Psoas muscle (tissue), 8 donors: Measurements from ENCODE around the gene TP53I11. TPM values are rescaled to one million over a fixed set of nuclear protein-coding genes. Genes with fewer than 3 reads are reported as not detected.

ENCODE experiments used
- ATAC-seq, 4 donors: fragments of 200-7000 bp; cut with Tn5 transposase; one replicate each; pipeline ENCODE4 v1.9.1; 2020; ENCODE audit warnings: moderate library complexity in 3 of 4, mild to moderate bottlenecking in 2 of 4
- DNase-seq, 2 donors: peaks; one replicate each; pipeline ENCODE4 v3.0.0-alpha.2; 2020
- H3K27ac ChIP-seq: fragments of 200-600 bp; one replicate; pipeline ENCODE4 v1.8.0; 2022
- H3K27me3 ChIP-seq, 3 donors: fragments of 200-600 bp in 1 of 3; one replicate each; pipeline versions ENCODE4 v1.6.1 to v1.8.0; 2013 to 2022; ENCODE audit warnings: low read length in 2 of 3, mild to moderate bottlenecking in 2 of 3, moderate library complexity in 1 of 3; ENCODE audit not compliant: insufficient read depth in 3 of 3
- H3K36me3 ChIP-seq, 2 donors: fragments of 200-600 bp in 1 of 2; one replicate each; pipeline versions ENCODE4 v1.6.1 to v1.8.0; 2013 to 2022; ENCODE audit warnings: low read depth in 1 of 2, mild to moderate bottlenecking in 1 of 2, moderate library complexity in 1 of 2; ENCODE audit not compliant: insufficient read depth in 1 of 2
- H3K4me1 ChIP-seq: fragments of 200-600 bp; one replicate; pipeline ENCODE4 v1.8.0; 2022
- H3K4me3 ChIP-seq: fragments of 200-600 bp; one replicate; pipeline ENCODE4 v1.8.0; 2022; ENCODE audit warnings: mild to moderate bottlenecking
- H3K9me3 ChIP-seq: fragments of 200-600 bp; one replicate; pipeline ENCODE4 v1.8.0; 2022
- WGBS, 3 donors: extraction: QIAGEN DNeasy Blood & Tissue Kit; methylation state at CpG; one replicate each; pipeline versions ENCODE4 v1.1.6 to v1.1.7; 2013; 5-methylcytosine and 5-hydroxymethylcytosine counted together
- intact Hi-C, 2 donors: fragments of 100-400 bp; cut with DNase I; formaldehyde crosslinking; loops; one replicate each; pipeline versions ENCODE4 v1.11.0 to v1.14.2; 2022
- polyA plus RNA-seq, 3 donors: library from polyadenylated mRNA; stranded (reverse); fragments of 200-250 nt; gene quantifications; one replicate each; pipeline ENCODE4 v1.2.3, GENCODE V29; 2013
- total RNA-seq, 4 donors: library from RNA; stranded (reverse); fragmentation: NEBNext Ultra II Directional in 2 of 4; extraction: Animal tissue kit (Norgen Biotek cat#: 25700) in 2 of 4; gene quantifications; one replicate each; pipeline versions ENCODE4 v1.2.1 to v1.2.4, GENCODE V29; 2021 to 2023
- TF ChIP-seq, protein P1 (sequence below): fragments of 200-600 bp; IDR thresholded peaks from one replicate; pipeline ENCODE4 v1.8.0; 2022; ENCODE audit warnings: antibody characterized with exemption
- donor health status: healthy with polysubstance abuse.
- donor health status: DM: no; HTN: no; CAD: no; lungs with moderate emphysema.
- donor health status: Bipolar disorder and iron deficiency.
- donor health status: healthy.
- donor health status: DM: yes; HTN: yes; CAD: no.
- donor health status: DM: no; HTN: no; CAD: no.
- donor health status: DM: no; HTN: no; CAD: no.
- donor health status: DM: yes; HTN: yes; CAD: no.

The TP53I11 gene
- total and polyA plus RNA-seq, 7 donors, result 4.8 to 16.5 (median 8.3) TPM

DNA sequence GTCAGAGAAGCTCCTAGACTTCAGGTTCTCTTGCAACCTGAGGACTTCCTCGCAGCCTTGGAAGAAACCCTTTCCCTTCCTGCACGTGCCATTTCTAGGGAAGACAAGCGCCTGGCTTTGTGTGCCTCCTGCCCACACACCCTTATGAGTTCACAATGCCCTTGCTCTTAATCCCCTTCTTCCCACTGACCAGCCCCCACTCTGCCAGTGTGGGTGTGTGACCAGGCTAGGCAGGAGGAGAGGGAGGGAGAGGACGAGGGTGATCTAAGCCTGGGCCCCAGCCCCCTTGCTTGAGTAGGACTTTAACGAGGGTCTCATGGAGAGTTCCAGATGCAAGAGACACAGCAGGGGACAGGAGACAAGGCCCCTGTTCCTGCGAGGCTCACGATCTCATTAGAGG, 30.2 kb downstream of the TP53I11 start:
- Histone ChIP-seq H3K4me3 (no peak overlapping the region), H3K27ac (no peak overlapping the region), H3K36me3 (no peaks in the 10 kb centered on the region), H3K9me3 (no peaks in the 10 kb centered on the region), H3K27me3 (no peaks in the 10 kb centered on the region), H3K4me1 (no peaks in the 10 kb centered on the region)
- TF ChIP-seq, protein P1, sequence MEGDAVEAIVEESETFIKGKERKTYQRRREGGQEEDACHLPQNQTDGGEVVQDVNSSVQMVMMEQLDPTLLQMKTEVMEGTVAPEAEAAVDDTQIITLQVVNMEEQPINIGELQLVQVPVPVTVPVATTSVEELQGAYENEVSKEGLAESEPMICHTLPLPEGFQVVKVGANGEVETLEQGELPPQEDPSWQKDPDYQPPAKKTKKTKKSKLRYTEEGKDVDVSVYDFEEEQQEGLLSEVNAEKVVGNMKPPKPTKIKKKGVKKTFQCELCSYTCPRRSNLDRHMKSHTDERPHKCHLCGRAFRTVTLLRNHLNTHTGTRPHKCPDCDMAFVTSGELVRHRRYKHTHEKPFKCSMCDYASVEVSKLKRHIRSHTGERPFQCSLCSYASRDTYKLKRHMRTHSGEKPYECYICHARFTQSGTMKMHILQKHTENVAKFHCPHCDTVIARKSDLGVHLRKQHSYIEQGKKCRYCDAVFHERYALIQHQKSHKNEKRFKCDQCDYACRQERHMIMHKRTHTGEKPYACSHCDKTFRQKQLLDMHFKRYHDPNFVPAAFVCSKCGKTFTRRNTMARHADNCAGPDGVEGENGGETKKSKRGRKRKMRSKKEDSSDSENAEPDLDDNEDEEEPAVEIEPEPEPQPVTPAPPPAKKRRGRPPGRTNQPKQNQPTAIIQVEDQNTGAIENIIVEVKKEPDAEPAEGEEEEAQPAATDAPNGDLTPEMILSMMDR, result no peak
- WGBS, 3 donors, result 88 to 90% (median 88%) methylated on average over 7 of the region's 7 CpGs
- DNase-seq (no peak), ATAC-seq (no peak)
- intact Hi-C loops, result no loop called here

DNA sequence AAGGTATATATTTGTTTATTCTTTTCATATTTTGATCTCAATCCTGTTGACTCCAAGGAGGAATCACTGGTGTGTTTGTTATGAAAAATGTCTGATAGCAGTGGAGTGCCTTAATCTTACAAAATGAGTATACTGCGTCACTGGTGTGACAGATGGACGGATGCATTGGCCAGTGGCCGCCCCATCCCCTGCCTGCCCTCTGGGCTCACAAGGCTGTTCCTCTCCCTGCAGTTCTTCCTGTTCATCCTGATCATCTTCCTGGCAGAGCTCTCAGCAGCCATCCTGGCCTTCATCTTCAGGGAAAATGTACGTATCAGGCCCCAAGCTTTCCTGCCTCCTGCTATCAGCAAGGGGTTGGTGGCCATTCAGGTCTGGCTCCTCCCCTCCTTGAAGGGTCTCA, 32.9 kb downstream of the TP53I11 start:
- Histone ChIP-seq H3K4me3 (no peak overlapping the region), H3K9me3 (no peaks in the 10 kb centered on the region), H3K27me3 (no peaks in the 10 kb centered on the region), H3K36me3 (no peaks in the 10 kb centered on the region), H3K4me1 (no peaks in the 10 kb centered on the region), H3K27ac (no peak overlapping the region)
- DNase-seq, result no peak
- intact Hi-C loops, result no loop called here
- TF ChIP-seq, protein P1, result no peak
- no peak for ATAC-seq
- 95 to 100% (median 96%) methylated on average over 4 of the region's 4 CpGs for WGBS, 3 donors

DNA sequence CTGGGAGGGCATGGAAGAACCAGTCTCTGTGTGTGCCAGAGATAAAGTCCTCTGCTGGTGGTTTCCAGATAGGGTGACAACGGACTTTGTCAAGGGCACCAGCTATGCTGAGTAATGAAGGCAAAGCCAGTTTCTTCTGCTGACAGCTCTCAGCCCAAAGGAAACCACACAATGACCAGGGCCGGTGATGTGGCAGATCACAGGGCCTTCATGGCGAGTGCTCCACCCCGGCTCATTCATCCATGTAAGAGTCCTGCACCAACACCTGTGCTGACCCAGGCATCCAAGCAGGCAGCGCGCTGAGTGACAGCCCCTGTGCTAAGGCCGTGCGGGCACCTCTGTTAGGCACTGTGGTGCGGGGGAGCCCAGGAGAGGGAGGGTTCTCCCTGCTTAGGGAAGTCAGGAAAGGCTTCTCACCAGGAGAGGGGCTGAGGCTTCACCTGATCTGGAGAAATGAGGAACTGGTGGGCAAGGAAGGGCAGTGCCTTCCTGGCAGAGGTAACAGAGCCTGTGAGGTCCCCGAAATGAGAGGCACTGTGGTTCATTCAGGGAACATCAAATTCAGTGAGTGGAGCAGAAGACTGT, 33.8 kb downstream of the TP53I11 start:
- ATAC-seq (peak in 1 of 4 donors; percentile 24), DNase-seq (no peak)
- no peaks in the 10 kb centered on the region for H3K4me1 ChIP-seq
- H3K27ac ChIP-seq, result no peak overlapping the region
- H3K4me3 ChIP-seq, result no peak overlapping the region
- H3K9me3 ChIP-seq, result no peaks in the 10 kb centered on the region
- H3K27me3 ChIP-seq, result no peaks in the 10 kb centered on the region
- intact Hi-C loops, result no loop called here
- no peaks in the 10 kb centered on the region for H3K36me3 ChIP-seq
- TF ChIP-seq, protein P1, result no peak
- 80 to 87% (median 86%) methylated on average over 10 of the region's 10 CpGs for WGBS, 3 donors

DNA sequence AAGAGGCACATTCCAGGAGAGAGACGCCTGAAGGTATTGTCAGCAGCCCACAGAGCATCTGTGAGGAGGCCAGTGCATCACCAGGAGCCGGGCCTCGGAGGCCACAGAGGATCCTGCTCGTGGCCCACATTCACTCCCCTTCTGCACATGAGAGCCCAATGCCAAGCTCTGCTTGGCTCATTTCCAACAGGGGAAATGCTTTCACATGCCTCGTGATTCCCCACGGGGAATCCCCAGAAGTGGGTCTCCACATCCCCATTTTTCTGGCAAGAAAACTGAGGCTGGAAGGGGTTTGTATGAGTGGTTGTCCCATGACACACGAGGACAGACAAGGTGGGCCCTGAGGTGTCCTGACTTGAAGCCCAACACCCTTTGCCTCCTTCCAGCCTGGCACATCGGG, 34.4 kb downstream of the TP53I11 start:
- no peaks in the 10 kb centered on the region for H3K9me3 ChIP-seq
- TF ChIP-seq, protein P1, result no peak
- WGBS, 3 donors, result 74 to 77% (median 75%) methylated on average over 8 of the region's 8 CpGs
- H3K27me3 ChIP-seq, result no peaks in the 10 kb centered on the region
- ATAC-seq, result no peak
- intact Hi-C loops, result no loop called here
- no peak for DNase-seq
- no peaks in the 10 kb centered on the region for H3K4me1 ChIP-seq
- H3K4me3 ChIP-seq, result no peak overlapping the region
- H3K27ac ChIP-seq, result no peak overlapping the region
- H3K36me3 ChIP-seq, result no peaks in the 10 kb centered on the region

DNA sequence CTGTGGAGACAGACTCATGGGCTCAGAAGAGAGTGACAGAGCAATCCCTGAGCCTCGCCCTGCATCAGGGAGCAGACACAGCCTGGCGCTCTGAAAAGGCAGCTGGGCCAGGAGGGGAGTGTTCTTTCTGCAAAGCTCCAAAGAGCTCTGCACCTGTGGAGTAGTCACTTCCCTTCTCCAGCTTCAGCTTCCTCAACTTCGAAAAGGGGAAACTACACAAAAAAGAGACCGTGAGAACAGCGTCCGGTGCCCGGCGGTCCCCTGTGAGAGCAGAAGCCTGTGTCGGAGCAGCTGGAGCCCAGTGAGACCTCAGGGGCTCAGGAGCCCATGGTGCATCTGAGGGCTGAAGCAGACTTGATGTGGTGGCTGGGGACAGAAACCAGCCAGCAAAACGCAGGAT, 35.1 kb downstream of the TP53I11 start:
- H3K27ac ChIP-seq, result no peak overlapping the region
- ATAC-seq (no peak), DNase-seq (no peak)
- WGBS, 3 donors, result 71 to 73% (median 72%) methylated on average over 10 of the region's 10 CpGs
- intact Hi-C loops, result no loop called here
- TF ChIP-seq, protein P1, result no peak
- no peaks in the 10 kb centered on the region for H3K36me3 ChIP-seq
- H3K27me3 ChIP-seq, result no peaks in the 10 kb centered on the region
- H3K4me3 ChIP-seq, result no peak overlapping the region
- H3K4me1 ChIP-seq, result no peaks in the 10 kb centered on the region
- no peaks in the 10 kb centered on the region for H3K9me3 ChIP-seq
